ENCODE data around the gene DNM2. TPM values are rescaled to one million over a fixed set of nuclear protein-coding genes. Genes with fewer than 3 reads are reported as not detected.
"Not testable (repeated sequence)": the region's sequence is repeated elsewhere in the genome, so short reads cannot be mapped to it uniquely, and the experiment has no call there.

DNM2 gene
- total RNA-seq, 1 experiment from 2014 or later, result 59.5 TPM

- Histone ChIP-seq H3K4me3 (no peak overlapping the region), H3K9me3 (replicated peaks) (peaks cover 6% of the 10 kb centered on the region; the same call in 1 of the 2 replicates), H3K4me1 (no peaks in the 10 kb centered on the region), H3K36me3 (no peaks in the 10 kb centered on the region), H3K27me3 (no peaks in the 10 kb centered on the region), H3K27ac (no peak overlapping the region)
- no peak for DNase-seq
Measured at GRCh38 chr19:10842788-10843187, 124.9 kb downstream of the DNM2 start.

- no peaks in the 10 kb centered on the region for H3K36me3 ChIP-seq
- DNase-seq, result no peak
- H3K9me3 ChIP-seq (replicated peaks), result peaks cover 6% of the 10 kb centered on the region; the same call in 1 of the 2 replicates
- no peak overlapping the region for H3K27ac ChIP-seq
- no peaks in the 10 kb centered on the region for H3K4me1 ChIP-seq
- no peak overlapping the region for H3K4me3 ChIP-seq
- H3K27me3 ChIP-seq, result no peaks in the 10 kb centered on the region
Measured at GRCh38 chr19:10846500-10847202, 128.8 kb downstream of the DNM2 start.

GRCh38 chr19:10848230-10848856, 130.5 kb downstream of the DNM2 start, which contains the start of gene C19orf38:
Gene C19orf38, plus strand, starts transcription at chr19:10848415. Its CDS starts 94 bp downstream, at chr19:10848509.
- no peaks in the 10 kb centered on the region for H3K4me1 ChIP-seq
- no peaks in the 10 kb centered on the region for H3K36me3 ChIP-seq

DNA sequence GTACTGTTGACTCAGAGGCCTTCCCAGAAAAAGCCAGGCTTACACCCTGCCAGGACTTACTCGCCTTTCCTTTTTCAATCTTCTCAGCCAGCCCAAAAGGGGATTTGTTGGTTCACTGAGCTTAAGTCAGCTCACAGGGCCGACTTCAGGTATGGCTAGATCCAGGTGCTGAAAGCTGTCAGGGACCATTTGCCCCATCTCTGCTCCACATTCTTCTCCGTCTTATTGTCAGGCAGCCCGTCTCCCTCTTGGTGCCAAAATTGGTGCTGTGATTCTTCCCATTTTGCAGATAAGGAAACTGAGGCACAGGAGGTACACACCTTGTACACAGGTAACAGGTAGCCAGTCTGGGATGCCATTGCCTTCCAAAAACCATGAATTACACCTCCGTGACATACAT, 132.8 kb downstream of the DNM2 start:
- DNase-seq, result no peak
- Histone ChIP-seq H3K27ac (no peak overlapping the region), H3K36me3 (no peaks in the 10 kb centered on the region), H3K9me3 (replicated peaks) (peaks cover 6% of the 10 kb centered on the region; the same call in 1 of the 2 replicates), H3K4me3 (no peak overlapping the region), H3K27me3 (no peaks in the 10 kb centered on the region), H3K4me1 (no peaks in the 10 kb centered on the region)

More at GRCh38 chr19:10848230-10848856, 130.5 kb downstream of the DNM2 start, which contains the start of gene C19orf38:
- Histone ChIP-seq H3K27me3 (no peaks in the 10 kb centered on the region), H3K27ac (no peak within 1 kb of the TSS), H3K9me3 (replicated peaks) (peaks cover 6% of the 10 kb centered on the region; the same call in 1 of the 2 replicates), H3K4me3 (no peak within 1 kb of the TSS)
- no peak for DNase-seq

DNA sequence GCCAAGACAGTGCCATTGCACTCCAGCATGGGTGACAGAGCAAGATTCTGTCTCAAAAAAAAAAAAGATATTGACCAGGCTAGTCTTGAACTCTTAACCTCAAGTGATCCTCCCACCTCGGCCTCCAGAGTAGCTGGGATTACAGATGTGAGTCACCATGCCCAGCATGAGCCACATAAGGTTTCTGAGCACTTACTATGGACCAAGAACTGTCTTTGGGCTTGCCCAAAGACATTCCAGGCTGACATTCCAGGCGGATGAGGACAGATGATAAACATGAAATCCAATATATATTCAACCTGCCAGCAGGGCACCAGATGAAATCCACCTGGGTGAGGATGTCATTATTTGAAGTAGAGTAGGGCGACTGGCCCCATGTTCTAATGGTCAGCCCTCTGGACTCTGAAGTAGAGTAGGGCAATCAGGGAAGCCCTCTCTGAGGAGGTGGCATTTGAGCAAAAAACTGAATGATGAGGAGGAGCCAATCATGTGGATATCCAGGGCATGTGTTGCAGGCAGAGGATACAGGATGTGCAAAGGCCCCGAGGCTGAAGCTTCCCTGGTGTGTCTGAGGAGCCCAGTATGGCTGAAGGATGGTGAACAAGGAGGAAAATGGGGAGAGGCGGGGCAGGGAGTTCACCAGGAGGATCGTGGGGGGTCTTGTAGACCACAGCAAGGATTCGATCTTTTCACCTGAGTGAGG, 134.4 kb downstream of the DNM2 start:
- H3K4me1 ChIP-seq, result no peaks in the 10 kb centered on the region
- H3K9me3 ChIP-seq (replicated peaks), result no peaks in the 10 kb centered on the region
- no peaks in the 10 kb centered on the region for H3K36me3 ChIP-seq
- DNase-seq, result no peak
- no peak overlapping the region for H3K27ac ChIP-seq
- no peaks in the 10 kb centered on the region for H3K27me3 ChIP-seq
- H3K4me3 ChIP-seq, result no peak overlapping the region

GRCh38 chr19:10852941-10853340, 135.1 kb downstream of the DNM2 start:
- no peak for DNase-seq
- H3K4me1 ChIP-seq, result no peaks in the 10 kb centered on the region

GRCh38 chr19:10854350-10855089, 136.6 kb downstream of the DNM2 start:
- no peaks in the 10 kb centered on the region for H3K9me3 ChIP-seq (replicated peaks)
- DNase-seq, result no peak
- no peaks in the 10 kb centered on the region for H3K27me3 ChIP-seq
- no peak overlapping the region for H3K4me3 ChIP-seq
- no peaks in the 10 kb centered on the region for H3K36me3 ChIP-seq
- H3K4me1 ChIP-seq, result no peaks in the 10 kb centered on the region
- H3K27ac ChIP-seq, result no peak overlapping the region

More at GRCh38 chr19:10852941-10853340, 135.1 kb downstream of the DNM2 start:
- H3K27ac ChIP-seq, result no peak overlapping the region
- H3K9me3 ChIP-seq (replicated peaks), result no peaks in the 10 kb centered on the region
- H3K27me3 ChIP-seq, result no peaks in the 10 kb centered on the region
- no peaks in the 10 kb centered on the region for H3K36me3 ChIP-seq
- no peak overlapping the region for H3K4me3 ChIP-seq

DNA sequence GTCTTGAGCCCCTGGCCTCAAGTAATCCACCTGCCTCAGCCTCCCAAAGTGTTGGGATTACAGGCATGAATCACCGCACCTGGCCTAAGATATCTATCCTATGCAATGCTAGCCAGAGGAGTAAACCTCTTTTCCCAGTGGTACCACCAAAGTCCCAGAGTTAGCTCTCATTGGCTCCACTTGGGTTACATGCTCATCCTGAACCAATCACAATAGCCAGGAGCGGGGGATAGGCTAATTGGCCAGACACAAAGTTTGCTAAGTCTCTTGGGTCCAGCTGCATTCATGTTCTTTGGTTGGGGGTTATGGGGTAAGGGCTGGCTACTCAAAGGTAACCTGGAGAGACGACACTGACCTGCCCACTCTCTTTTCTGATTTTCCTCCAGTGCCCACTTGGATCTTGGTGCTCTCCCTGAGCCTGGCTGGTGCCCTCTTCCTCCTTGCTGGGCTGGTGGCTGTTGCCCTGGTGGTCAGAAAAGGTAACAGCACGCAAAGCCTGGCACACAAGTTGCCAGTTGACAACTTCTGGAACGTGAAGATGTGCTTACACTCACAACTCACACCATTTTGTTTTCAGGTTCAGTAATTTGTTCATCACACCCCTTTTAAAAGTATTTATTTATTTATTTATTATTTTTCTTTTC, 138.1 kb downstream of the DNM2 start:
- Histone ChIP-seq H3K27ac (no peak overlapping the region), H3K9me3 (replicated peaks) (no peaks in the 10 kb centered on the region), H3K4me1 (no peaks in the 10 kb centered on the region), H3K36me3 (no peaks in the 10 kb centered on the region), H3K4me3 (no peak overlapping the region), H3K27me3 (no peaks in the 10 kb centered on the region)
- DNase-seq, result peak in 1 of 2 experiments; percentile 46

GRCh38 chr19:10856899-10857298, 139.0 kb downstream of the DNM2 start:
- H3K27me3 ChIP-seq; H3K4me1 ChIP-seq; H3K36me3 ChIP-seq; H3K27ac ChIP-seq; H3K9me3 ChIP-seq (replicated peaks); H3K4me3 ChIP-seq; DNase-seq: not testable (repeated sequence)

GRCh38 chr19:10858204-10858828, 140.4 kb downstream of the DNM2 start:
- H3K9me3 ChIP-seq (replicated peaks), result no peaks in the 10 kb centered on the region
- peak; percentile 42 to 66 for DNase-seq
- H3K27ac ChIP-seq, result no peak overlapping the region
- H3K36me3 ChIP-seq, result no peaks in the 10 kb centered on the region
- no peaks in the 10 kb centered on the region for H3K4me1 ChIP-seq
- no peaks in the 10 kb centered on the region for H3K27me3 ChIP-seq
- H3K4me3 ChIP-seq, result no peak overlapping the region

- Histone ChIP-seq H3K36me3 (no peaks in the 10 kb centered on the region), H3K4me1 (peaks cover 3% of the 10 kb centered on the region; the same call in 1 of the 2 replicates), H3K27me3 (no peaks in the 10 kb centered on the region), H3K9me3 (replicated peaks) (no peaks in the 10 kb centered on the region), H3K4me3 (no peak overlapping the region), H3K27ac (no peak overlapping the region)
- peak; percentile 39 to 56 for DNase-seq
Measured at GRCh38 chr19:10861103-10861651, 143.3 kb downstream of the DNM2 start.

GRCh38 chr19:10862561-10863106, 144.8 kb downstream of the DNM2 start:
- H3K4me3 ChIP-seq, result peak overlapping the region; percentile 27
- peaks cover 3% of the 10 kb centered on the region; the same call in 1 of the 2 replicates for H3K4me1 ChIP-seq
- H3K27me3 ChIP-seq, result no peaks in the 10 kb centered on the region
- DNase-seq, result no peak
- no peaks in the 10 kb centered on the region for H3K9me3 ChIP-seq (replicated peaks)
- H3K27ac ChIP-seq, result no peak overlapping the region
- H3K36me3 ChIP-seq, result no peaks in the 10 kb centered on the region

GRCh38 chr19:10863107-10863717, 145.3 kb downstream of the DNM2 start:
- Histone ChIP-seq H3K36me3 (no peaks in the 10 kb centered on the region), H3K9me3 (replicated peaks) (no peaks in the 10 kb centered on the region), H3K4me3 (peak overlapping the region; percentile 27), H3K4me1 (peaks cover 3% of the 10 kb centered on the region; the same call in 1 of the 2 replicates), H3K27ac (no peak overlapping the region), H3K27me3 (no peaks in the 10 kb centered on the region)
- peak; percentile 64 to 67 for DNase-seq

All from SJCRH30 (cell line).